HG03095 (cell line): ENCODE results near the gene RSPH10B2.
"Not testable (repeated sequence)": the region's sequence is repeated elsewhere in the genome, so short reads cannot be mapped to it uniquely, and the experiment has no call there.

ENCODE experiments used
- ATAC-seq: cut with Tn5 transposase; IDR thresholded peaks from one replicate; pipeline ENCODE4 v1.9.1; 2021; ENCODE audit warnings: moderate library complexity; ENCODE audit not compliant: unreplicated experiment

Gene RSPH10B2

DNA sequence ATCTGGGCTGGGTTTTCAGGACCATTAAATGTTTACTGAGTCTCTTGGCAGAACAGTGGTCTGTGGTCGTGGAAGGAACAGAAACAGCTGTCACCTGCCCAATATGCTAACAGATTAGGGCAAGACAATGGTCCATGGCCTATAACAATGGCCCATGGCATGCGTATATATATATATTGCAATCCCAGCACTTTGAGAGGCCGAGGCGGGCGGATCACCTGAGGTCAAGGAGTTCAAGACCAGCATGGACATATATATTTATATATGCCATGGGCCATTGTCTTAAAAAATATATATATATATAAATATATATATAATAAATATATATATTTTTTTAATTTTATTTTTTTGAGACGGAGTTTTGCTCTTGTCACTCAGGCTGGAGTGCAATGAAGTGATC is 27.7 kb downstream of the RSPH10B2 start:
- not testable (repeated sequence) for ATAC-seq

DNA sequence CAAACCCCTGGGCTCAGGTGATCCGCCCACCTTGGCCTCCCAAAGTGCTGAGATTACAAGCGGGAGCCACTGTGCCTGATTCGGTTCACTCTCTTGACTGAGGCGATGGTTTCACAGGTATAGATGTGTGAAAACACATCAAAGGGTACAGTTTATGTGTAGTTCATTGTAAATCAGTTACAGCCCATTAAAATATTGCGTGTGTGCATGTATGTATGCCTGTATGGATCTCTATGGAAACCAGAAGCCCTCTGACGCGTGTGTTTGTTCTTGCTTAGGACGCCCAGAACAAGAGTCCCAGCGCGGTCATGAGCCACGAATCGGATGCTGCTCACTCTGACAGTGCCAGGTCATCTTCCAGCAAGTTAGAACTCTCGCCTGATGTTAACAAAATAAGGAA is 35.5 kb downstream of the RSPH10B2 start:
- not testable (repeated sequence) for ATAC-seq

DNA sequence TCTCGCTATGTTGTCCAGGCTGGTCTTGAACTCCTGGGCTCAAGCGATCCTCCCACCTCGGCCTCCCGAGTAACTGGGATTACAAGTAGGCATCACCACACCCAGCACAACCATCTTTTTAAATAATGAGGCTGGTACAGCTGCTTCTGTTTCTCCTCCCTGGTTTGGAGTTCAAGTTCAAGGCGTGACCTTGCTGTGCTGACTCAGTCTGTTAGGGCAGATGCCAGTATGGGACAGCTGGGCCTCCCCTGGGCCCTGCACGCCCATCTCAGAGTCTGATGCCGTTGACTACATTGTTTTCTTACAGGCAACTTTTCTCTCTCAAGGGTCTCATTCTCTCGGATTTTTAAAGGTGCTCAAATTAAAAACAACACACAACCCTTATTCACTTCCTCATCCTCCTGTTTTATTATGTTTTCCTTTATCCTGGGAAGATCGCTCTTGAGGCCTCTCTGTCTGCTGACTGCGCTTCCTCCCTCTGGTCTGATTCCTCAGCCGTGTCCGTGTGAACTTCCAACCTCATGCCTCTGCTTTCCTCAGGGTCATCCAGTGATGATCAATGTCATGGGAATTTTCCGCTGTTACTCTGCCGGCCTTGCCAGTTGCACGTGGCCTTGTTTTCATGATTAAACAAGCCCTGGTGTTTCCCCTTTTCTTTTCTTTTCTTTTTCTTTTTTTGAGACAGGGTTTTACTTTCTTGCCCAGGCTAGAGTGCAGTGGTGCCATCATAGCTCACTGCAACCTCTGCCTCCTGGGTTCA is 38.4 kb downstream of the RSPH10B2 start:
- ATAC-seq = not testable (repeated sequence)

DNA sequence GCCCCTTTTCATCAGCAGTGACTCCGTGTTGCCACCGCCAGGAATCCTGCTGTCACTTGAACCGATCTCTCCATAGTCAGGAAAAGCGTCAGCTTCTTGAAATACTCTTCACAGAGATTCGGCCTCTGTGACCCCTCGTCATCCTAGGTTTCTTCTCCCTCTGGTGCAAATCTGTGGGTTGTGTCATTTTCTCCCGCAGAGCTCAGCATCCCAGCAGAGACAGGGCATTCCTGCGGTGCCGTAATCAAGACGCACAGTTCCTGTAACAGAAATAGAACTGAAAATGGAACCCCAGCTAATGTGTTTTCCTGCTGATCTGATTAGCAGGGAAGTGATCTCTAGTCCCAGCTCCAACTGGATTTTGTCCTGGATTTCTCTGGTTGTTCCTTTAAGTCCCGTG is 40.4 kb downstream of the RSPH10B2 start:
- not testable (repeated sequence) for ATAC-seq

DNA sequence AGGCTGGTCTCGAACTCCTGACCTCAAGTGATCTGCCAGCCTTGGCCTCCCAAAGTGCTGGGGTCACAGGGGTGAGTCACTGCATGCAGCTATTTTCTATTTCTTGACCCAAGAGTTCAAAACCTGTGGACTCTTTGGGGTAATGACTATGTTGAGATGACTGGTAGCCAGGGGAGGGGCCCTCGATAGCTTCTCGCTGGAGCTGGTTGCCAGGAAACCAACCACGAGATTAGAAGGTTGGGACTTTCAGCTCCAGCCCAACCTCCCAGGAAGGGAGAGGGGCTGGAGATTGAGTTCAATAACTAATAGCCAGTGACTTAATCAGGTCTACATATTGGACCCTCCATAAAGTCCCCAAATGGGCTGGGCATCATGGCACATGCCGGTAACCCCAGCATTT is 43.3 kb downstream of the RSPH10B2 start:
- ATAC-seq = not testable (repeated sequence)

DNA sequence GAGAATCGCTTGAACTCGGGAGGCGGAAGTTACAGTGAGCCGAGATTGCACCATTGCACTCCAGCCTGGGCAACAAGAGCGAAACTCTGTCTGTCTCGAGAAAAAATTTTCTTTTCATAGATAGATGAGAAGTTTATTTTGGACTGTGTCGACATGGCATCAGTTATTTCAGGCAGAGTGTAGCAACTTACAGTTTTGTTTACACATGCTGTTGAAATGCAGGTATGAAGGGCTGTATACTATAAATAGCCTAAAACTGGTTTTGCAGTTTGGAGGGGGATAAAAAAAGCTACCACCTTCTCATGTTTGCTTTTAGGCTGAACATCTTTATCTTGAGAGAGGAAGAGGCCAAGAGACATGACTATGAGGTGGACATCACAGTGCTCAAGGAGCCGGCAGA is 44.1 kb downstream of the RSPH10B2 start:
- ATAC-seq = not testable (repeated sequence)

DNA sequence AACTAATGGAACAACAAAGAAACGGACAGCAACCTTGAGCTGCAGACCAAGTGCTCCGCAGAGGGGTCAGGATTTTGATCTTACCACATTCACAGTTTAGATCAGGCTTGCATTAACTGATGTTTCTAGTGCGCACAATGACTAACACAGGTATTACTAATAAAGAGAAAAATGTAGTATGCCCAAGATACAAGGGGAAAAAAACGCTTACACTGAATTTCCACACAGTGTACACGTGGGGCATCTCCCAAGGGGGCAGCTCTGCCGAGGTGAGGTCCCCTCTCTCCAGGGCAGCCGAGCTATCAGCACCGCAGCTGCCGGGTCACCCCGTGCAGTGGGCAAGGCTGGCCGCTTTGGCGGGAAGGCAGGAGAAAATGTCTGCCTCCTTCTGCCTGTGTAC is 46.0 kb downstream of the RSPH10B2 start:
- not testable (repeated sequence) for ATAC-seq

DNA sequence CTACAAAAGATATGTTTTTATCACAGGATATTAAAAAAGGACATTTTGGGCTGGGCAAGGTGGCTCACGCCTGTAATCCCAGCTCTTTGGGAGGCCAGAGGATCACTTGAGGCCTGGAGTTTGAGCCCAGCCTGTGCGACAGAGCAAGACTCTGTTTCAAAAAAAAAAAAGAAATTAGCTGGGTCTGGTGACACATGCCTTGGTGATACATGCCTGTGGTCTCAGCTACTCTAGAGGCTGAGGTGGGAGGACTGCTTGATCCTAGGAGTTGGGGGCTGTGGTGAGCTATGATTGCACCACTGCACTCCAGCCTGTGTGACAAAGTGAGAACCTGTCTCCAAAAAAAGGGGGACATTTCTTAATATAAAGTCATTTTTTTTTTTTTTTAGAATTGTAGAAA is 46.4 kb downstream of the RSPH10B2 start:
- ATAC-seq = not testable (repeated sequence)

DNA sequence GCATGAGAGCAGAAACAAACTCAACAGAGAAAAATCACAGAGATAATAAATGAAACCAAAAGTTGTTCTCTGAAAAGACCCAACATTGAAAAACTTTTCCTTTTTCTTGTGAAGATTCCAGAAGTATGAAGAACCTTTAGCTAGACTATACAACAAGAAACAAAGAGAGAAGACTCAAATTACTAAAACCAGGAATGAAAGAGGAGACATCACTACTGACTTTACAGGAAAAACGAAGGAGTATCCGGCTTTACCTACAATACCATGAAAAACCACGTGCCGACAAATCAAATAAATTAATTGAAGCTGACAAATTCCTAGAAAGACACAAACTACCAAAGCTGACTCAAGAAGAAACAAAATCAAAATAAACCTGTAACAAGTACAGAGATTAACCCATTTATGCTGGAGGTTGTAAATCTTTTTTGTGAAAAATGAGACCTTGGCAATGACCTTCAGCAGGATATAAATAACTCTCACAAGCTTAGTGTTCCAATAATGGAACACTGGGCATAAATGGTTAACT is 53.6 kb downstream of the RSPH10B2 start:
- not testable (repeated sequence) for ATAC-seq

DNA sequence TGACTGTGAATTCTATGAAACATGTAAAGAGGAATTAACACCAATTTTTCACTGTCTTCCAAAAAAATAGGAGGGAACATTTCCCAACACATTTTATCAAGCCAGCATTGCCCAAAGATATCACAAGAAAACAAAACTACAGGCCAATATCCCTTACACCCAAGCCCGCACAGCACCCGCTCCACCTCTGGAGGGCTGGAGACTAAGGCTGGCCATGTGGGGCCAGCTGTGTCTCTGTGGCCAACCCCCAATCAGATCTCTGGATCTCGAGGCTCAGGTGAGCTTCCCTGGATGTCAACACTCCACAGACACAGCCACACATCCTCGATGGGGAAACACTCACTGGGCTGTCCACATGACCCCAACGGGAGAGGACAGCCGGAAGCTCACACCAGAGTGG is 54.1 kb downstream of the RSPH10B2 start:
- ATAC-seq = not testable (repeated sequence)

DNA sequence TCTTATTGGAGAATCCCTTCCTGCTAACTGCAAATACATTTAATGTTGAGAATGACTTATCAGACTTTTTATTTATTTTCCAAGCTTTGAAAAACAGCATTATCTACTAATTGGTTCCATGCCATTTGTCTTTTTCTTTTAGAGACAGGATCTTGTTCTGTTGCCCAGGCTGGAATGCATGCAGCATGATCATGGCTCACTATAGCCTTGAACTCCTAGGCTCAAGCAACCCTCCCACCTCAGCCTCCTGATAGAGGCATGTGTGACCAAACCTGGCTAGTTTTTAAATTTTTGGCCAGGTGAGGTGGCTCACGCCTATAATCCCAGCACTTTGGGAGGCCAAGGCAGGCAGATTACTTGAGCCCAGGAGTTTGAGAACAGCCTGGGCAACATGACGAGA is 59.1 kb downstream of the RSPH10B2 start:
- not testable (repeated sequence) for ATAC-seq

DNA sequence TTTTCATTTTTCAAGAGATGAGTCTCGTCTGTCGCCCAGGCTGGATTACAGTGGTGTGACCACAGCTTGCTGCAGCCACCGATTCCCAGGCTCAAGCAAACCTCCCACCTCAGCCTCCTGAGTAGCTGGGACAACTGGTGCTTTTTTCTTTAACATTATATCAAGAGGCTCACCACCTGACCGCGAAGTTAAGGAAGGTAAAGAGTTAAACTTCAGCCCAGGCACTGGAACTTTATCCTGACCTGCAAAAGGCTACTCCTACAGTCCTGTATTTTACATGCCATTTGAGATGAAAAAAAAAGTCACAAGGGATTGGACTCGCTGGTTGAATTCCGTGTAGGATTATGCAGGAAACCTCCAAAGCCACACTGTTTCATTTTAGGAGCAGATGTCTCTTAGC is 61.6 kb downstream of the RSPH10B2 start:
- not testable (repeated sequence) for ATAC-seq

DNA sequence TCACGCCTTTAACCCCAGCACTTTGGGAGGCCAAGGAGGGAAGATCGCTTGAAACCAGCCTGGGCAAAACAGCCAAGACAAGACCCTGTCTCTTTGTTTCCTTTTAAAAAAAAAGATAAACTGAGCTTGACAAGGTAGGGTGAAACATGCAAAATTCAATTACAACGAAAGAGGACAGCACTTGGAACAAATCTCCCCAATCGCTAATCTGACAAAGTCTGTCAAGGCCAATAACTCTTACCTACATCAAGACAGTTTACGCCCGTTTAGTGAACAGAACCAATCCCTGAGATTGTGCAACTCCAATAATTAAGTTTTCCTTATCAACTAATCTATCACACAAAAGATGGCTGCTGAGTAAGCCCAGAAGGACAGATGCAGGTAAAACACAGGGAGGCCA is 67.7 kb downstream of the RSPH10B2 start:
- not testable (repeated sequence) for ATAC-seq

DNA sequence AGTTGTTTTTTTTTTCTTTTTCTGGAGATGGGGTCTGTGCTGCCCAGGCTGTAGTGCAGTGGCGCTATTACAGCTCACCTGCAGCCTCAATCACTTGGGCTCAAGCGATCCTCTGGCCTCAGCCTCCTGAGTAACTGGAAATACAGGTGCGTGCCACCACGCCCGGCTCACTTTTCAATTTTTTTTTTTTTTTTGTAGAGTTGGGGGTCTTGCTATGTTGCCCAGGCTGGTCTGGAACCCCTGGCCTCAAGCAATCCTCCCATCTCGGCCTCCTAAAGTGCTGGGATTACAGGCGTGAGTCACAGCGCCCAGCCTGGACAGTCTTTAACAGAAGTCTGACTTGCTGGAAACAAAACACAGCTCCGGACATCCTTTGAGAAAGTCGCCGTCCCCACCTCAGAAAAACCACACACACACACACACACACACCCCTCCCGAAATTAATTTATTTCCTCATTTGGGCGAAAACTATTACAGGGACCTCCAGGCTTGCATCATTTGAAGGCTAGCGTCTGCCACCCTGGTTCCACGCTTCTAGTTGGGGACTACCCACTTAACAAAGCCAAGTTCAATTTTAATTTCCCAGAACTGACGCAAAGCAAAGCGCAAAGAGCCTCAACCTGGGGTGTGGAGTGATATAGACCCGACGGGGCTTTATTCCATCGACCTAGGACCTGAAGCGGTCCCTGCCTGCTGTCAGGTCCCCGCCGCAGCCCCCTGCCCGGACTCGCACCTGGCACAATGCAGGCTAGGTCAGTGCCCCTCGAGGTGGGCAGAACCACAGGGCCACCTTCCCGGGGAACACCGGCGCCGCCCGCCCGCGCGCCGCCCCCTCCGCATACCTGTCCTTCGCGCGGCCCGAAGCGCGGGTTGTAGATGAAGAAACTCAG is 71.6 kb downstream of the RSPH10B2 start:
- peak; percentile 49 for ATAC-seq

DNA sequence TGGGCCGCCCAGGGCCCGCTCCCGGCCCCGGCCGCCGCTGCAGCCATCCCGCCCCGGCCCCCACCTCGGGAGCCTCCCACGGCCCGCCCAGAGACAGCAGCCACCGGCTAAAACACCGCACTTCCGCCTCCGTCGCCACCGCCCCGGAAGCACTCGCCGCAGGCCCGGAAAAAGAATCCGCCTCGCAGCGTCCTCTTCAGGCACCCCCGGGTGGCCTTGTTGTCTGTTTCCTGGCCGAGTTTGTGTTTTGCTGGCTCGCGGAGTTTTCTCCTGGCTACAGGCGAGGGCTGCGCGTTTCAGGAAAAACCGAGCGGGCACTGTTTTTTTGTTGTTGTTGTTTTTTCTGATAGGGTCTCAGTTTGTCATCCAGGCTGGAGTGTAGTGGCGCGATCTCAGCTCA is 72.2 kb downstream of the RSPH10B2 start, which contains the start of gene CCZ1B:
Gene CCZ1B, minus strand, starts transcription at position 125 of the 400 bp plus-strand sequence. Its CDS starts 78 bp downstream, at position 47.
- peak; percentile 99 for ATAC-seq

DNA sequence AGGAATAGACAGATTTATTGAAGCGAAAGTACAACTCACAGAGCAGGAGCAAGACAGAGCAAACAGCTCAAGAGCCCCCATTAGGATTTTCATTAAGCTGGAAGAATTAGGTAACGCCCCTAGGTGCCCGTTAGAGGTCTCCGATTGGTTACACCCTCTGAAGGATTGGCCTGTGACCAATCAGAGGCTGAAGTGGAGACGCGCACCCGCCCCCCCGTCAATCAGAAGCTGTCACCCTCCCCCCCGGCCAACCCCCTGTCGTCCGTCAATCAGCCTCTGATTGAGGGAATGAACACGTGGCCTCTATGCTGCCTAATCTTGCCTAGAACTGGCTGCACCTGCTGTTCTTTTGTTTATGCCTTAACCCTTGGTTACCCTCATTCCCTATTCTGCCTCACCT is 73.3 kb downstream of the RSPH10B2 start:
- ATAC-seq = not testable (repeated sequence)

DNA sequence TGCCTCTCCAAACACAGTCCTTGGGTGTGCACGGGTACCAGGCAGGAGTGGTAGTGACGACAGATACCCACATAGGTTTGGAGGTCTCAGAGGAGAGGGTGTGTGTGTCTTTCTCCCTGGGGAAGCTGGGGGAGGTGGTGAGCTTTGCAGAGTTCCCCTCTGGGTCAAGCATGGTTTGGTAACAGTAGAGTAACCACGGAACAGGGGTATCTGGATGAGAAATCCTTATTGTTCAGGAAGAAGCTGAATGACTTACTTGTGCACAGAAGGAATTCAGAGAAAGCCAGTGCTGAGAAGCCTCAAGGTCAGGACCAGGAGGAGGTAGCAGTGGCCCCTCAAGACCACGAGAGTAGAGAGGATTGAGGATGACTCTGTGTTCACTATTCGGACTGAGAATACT is 75.7 kb downstream of the RSPH10B2 start:
- not testable (repeated sequence) for ATAC-seq

DNA sequence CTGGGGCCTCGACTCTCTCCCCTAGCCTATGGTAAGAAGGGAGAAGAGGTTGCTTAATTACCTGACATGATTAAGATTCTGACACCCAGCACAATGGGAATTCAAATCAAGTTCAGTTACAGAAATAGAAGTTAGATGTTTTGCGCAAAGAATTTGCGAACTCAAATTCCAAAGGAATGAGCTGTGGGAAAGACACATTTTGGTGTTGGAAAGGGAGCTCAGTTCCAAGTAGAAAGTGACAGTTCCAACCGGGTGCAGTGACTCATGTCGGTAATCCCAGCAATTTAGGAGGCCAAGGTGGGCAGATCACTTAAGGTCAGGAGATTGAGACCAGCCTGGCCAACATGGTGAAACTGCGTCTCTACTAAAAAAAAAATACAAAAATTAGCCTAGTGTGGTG is 76.1 kb downstream of the RSPH10B2 start:
- not testable (repeated sequence) for ATAC-seq

DNA sequence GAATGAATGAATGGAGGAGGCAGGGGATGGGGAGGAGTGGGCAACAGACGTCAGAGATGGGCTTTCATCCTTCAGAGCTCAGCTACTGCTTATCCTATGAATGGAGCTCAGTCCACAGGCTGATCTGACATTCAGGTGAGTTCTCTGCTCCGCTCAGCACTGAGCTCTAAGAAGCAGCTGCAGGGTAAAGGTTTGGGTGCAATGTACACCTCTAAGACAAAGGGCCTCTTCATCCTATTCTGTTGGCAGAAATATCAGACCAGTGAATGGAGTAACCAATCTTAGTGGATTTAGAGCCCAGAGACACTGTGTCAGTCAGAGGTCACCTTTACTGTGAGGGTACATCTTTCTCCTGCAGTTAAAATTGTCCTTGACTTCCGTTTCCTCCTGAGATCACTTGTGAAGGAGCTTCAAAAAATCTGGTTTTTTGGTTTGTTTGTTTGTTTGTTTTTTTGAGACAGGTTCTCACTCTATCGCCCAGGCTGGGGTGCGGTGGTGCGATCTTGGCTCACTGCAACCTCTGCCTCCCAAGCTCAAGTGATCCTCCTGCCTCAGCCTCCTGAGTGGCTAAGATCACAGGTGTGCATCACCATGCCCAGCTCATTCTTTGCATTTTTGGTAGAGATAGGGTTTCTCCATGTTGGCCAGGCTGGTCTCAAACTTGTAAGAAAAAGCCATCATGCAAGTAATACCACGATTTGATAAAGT is 77.3 kb downstream of the RSPH10B2 start:
- ATAC-seq = no peak

DNA sequence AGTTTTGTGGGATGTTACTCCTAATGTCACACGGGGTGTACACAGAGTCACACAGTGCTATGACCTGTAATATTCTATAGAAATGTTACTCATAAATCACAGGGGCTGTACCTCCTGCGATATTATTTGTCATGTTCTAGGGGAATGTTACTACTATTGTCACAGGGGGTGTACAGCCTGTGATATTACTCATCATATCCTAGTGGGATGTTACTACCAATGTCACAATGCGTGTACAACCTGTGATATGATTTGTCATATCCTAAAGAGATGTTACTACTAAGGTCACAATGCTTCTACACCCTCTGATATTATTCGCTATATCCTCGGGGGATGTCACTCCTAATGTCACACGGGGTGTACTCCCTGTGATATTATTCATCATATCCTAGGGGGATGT is 79.7 kb downstream of the RSPH10B2 start:
- no peak for ATAC-seq

DNA sequence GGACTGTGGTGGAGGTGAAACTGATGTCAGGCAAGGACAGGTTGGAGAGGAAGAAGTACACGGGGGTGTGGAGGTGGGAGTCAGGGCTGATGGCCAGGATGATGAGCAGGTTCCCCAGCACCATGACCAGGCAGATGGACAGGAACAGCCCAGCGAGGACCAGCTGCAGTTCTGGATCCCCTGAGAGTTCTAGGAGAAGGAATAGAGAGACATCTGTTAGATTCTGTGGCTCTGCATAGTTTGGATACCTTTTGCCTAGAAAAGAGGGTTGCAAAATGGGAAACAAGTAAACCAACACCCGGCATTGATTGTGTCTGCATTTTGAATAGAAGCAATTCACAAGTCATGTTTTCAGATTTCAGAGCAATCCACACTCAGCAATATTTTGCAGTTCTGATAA is 81.6 kb downstream of the RSPH10B2 start:
- not testable (repeated sequence) for ATAC-seq
